GM21737 (cell line): ENCODE measurements around the gene EIF1AD.
"Not testable (repeated sequence)": the region's sequence is repeated elsewhere in the genome, so short reads cannot be mapped to it uniquely, and the experiment has no call there.

Experiments
- ATAC-seq: cut with Tn5 transposase; IDR thresholded peaks from one replicate; pipeline ENCODE4 v1.9.1; 2021; ENCODE audit warnings: mild to moderate bottlenecking, moderate library complexity; ENCODE audit not compliant: unreplicated experiment

Gene EIF1AD

GRCh38 chr11:66001942-66002647 is at the start of gene EIF1AD, which contains the start of gene BANF1:
Gene EIF1AD (minus strand): TSS chr11:66002157. CDS start chr11:66000389, 1,768 bp downstream.
Gene BANF1 (plus strand): TSS chr11:66002503. CDS start chr11:66003251, 748 bp downstream.
- peak; percentile 62 for ATAC-seq

DNA sequence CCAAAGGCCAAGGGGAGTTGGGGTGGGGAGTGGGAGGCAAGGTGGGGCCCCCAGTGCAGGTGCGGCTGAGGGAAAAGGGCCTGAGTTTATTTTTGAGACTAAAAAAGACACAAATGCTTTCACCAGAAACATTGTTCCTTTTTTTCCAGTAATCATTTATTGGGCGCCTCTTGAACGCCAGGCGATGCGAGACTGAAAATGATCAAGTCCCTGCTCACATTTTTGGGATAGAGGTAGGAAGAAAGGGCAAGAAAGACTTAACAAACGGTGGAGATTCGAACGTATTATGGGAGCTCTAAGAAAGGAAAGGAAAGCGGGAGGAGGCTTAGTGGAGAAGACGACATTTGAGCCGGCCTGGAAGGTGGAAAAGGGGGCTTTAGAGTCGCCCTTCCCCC is 49.4 kb upstream of the EIF1AD start:
- ATAC-seq: no peak

GRCh38 chr11:66050581-66051231 is 48.7 kb upstream of the EIF1AD start:
- no peak for ATAC-seq

DNA sequence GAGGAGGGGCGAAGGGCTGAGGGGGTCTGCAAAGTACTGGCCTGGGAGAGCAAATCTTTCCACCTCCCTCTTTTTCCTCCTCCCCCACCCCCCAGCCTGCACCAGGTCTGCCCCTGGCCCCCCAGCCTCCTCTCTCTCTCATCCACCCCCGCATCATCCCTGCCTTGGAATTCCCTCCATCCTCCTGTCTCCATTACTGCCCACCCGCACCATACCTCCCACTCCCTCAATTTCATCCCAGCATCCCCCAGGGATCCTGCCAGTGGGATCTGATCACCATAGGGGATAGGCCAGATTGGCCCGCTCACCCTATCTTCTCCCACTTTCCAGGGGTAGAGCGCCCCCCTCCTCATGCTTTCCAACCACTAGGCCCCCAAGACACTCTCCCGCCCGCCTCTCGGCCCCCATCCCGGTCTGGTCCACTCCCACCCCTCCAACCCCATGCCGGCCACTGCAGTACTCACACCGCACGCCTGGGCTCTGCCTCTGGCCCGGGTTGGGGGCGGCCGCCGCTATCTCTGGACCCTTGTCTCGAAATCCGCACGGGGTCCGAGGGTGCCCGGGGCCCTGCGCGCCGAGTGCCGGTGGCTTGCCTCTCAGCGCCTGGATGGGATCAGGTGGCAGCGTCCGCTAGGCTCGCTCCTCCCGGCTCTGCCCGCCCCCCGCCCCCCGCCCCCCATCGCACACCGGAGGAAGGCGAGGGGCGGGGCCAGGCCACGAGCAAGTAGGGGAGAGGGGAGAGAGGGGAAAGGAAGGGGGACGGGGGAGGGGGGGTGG is 46.8 kb upstream of the EIF1AD start, which contains the start of gene GAL3ST3:
TSS of gene GAL3ST3 (minus strand) at position 615 of the 777 bp plus-strand sequence. CDS start 3,746 bp downstream, outside the sequence.
- ATAC-seq: no peak

DNA sequence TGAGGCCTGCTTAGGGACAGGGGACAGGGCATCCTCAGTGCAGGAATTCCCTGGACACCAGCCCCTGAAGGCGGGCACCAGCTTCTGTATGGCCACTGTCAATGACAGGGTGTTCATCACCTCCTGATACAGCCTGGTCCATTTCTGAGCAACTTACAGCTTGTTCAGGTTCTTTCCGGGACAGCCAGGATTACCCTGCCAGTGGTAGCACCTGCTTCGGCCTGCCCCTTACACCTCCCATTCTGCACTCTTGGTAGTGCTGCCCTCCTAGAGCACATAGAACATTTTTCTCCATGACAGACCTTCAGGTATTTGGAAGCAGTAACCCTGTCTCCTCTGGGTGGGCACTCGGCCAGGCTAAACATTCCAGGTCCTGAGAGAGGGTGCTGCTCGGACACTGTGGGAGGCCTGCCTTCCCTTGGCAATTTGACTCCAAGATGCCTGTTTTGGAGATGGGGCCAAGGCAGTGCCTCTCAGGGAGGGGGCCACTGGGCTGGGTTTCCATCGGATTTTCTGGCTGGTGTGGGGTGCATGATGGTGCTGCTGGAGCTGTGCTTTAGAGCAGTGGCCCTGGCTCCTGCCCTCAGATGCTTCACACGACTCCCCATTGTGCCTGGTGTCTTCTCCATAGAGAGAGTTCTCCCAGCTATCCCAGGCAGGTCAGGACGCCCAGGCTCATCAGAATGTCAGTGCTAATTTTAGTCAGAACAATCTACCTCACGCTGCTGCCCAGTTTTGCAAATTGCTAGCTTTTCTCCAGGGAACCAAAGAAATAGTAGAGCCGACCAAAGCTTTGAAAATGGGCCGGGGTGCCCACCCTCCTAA is 45.8 kb upstream of the EIF1AD start:
- no peak for ATAC-seq

- ATAC-seq: no peak
These were observed 44.9 kb upstream of the EIF1AD start for GRCh38 chr11:66046901-66047300.

- no peak for ATAC-seq
These were observed 43.3 kb upstream of the EIF1AD start for GRCh38 chr11:66045177-66045639.

- no peak for ATAC-seq
These were observed 42.8 kb upstream of the EIF1AD start for GRCh38 chr11:66044757-66045156.

GRCh38 chr11:66042996-66043906 is 41.3 kb upstream of the EIF1AD start:
- ATAC-seq: no peak

- no peak for ATAC-seq
These were observed 40.5 kb upstream of the EIF1AD start for GRCh38 chr11:66042227-66042995.

DNA sequence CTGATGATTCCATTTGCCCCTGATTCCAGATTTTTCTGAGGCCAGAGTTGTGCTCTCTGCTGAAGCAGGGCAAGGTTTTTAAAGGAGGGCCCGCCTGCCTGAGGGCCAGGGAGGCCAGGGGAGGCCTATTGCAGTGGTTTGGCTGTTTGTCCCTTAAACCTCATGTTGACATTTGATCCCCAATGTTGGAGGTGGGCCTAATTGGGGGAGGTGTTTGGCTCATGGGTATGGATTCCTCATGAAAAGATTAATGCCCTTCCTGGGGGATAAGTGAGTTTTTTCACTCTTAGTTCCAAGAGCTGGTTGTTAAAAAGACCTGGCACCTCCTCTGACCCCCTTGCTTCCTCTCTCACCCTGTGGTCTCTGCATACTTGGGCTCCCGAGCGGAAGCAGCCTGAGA is 37.8 kb upstream of the EIF1AD start:
- no peak for ATAC-seq

DNA sequence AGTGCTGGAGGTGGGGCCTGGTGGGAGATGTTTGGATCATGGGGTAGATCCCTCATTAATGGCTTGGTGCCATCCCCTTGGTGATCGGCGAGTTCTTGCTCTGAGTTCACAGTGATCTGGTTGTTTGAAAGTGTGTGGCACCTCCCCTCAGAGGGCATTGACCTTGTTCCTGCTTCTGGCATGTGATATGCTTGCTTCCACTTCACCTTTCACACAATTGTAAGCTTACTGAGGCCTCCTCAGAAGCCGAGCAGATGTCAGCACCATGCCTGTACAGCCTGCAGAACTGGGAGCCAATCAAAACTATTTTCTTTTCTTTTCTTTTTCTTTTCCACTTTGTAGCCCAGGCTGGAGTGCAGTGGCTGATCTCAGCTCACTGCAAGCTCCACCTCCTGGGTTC is 35.4 kb upstream of the EIF1AD start:
- ATAC-seq: no peak

- ATAC-seq: no peak
These were observed 34.4 kb upstream of the EIF1AD start for GRCh38 chr11:66036334-66036710.

DNA sequence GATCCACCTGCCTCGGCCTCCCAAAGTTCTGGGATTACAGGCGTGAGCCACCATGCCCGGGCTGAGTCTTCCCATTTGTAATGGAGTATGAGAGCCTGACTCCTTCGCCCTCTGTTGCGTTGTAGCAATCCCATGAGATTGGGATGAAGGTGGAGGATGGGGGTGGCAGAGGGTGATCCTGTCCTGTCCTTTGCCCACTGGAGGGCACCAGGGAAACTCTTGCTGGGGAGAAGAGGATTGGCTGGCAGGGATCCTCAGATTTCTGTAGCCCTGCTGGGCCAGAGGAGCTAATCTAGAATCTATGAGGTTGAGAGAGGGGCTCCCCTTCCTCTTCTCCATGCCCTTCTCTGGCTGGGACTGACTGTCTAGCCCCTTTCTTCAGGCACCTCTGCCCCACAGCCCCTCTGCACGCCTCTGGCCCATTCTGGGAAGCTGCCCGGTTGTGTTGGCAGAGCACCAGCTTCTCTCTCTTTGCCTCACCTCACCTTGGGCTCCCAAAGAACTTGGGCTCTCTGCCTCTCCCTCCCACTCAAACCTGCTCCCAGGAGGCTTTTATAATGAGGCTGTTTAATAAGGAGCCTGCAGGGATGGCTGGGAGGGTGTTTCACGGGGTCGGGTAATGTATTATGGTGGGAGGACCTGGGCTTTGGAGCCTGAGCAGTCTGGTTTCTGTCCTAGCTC is 33.8 kb upstream of the EIF1AD start:
- ATAC-seq: no peak

- no peak for ATAC-seq
These were observed 31.2 kb upstream of the EIF1AD start for GRCh38 chr11:66032957-66033735.

DNA sequence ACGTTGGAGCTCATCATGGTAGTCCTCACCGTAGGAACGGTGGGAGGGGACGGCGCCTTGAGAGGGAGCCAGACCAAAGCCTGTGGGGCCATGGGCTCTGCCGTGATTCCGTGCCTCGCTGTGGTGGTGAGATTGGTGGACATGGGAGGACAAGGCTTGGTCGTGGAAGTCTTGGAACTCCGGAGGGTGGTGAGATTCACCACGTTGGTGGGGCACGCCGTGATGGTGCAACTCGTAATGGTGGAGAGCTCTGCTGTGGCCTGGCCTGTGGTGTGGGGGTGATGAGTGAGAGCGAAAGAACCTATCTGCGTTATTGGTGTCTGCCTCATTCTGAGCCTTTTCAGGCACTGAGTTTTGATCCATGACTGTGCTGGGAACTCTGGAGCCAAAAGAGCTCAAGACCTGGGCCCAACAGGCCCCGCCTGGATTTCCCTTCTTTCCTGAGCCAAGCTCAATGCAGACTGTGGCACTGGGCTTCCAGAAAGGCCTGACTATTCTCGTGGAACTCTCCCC is 24.1 kb upstream of the EIF1AD start, which contains the start of gene CATSPER1:
TSS of gene CATSPER1 (minus strand) at position 463 of the 513 bp plus-strand sequence. CDS start at position 363, 100 bp downstream.
- no peak for ATAC-seq

- not testable (repeated sequence) for ATAC-seq
These were observed 21.2 kb upstream of the EIF1AD start for GRCh38 chr11:66023186-66023440.
